ENCODE data around the gene TBCK. TPM values are rescaled to one million over a fixed set of nuclear protein-coding genes. Genes with fewer than 3 reads are reported as not detected.

Gene TBCK
- total RNA-seq, 1 donor from 2014 or later = 47.6 TPM

- Mint-ChIP-seq H3K4me1 (no peaks in the 10 kb centered on the region), H3K9me3 (no peaks in the 10 kb centered on the region), H3K4me3 (no peak overlapping the region), H3K36me3 (ENCODE audit: low read depth) (no peaks in the 10 kb centered on the region), H3K27me3 (ENCODE audit: low read depth) (no peaks in the 10 kb centered on the region), H3K27ac (ENCODE audit: unreplicated experiment) (no peak overlapping the region)
- TF ChIP-seq, protein P1, sequence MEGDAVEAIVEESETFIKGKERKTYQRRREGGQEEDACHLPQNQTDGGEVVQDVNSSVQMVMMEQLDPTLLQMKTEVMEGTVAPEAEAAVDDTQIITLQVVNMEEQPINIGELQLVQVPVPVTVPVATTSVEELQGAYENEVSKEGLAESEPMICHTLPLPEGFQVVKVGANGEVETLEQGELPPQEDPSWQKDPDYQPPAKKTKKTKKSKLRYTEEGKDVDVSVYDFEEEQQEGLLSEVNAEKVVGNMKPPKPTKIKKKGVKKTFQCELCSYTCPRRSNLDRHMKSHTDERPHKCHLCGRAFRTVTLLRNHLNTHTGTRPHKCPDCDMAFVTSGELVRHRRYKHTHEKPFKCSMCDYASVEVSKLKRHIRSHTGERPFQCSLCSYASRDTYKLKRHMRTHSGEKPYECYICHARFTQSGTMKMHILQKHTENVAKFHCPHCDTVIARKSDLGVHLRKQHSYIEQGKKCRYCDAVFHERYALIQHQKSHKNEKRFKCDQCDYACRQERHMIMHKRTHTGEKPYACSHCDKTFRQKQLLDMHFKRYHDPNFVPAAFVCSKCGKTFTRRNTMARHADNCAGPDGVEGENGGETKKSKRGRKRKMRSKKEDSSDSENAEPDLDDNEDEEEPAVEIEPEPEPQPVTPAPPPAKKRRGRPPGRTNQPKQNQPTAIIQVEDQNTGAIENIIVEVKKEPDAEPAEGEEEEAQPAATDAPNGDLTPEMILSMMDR (conservative IDR thresholded peaks at IDR 0.05) = no peak
- DNase-seq (ENCODE audit: low read depth, low spot score) = no peak
These were observed 62.5 kb downstream of the TBCK start for GRCh38 chr4:106253364-106254129.

- Mint-ChIP-seq H3K27ac (ENCODE audit: unreplicated experiment) (no peak overlapping the region), H3K27me3 (ENCODE audit: low read depth) (no peaks in the 10 kb centered on the region), H3K9me3 (no peaks in the 10 kb centered on the region), H3K36me3 (ENCODE audit: low read depth) (peaks cover 4% of the 10 kb centered on the region), H3K4me1 (no peaks in the 10 kb centered on the region), H3K4me3 (no peak overlapping the region)
- no peak for DNase-seq (ENCODE audit: low read depth, low spot score)
- TF ChIP-seq, protein P1 (conservative IDR thresholded peaks at IDR 0.05) = no peak
These were observed 68.4 kb downstream of the TBCK start for GRCh38 chr4:106247600-106247999.

- Mint-ChIP-seq H3K36me3 (ENCODE audit: low read depth) (peaks cover 4% of the 10 kb centered on the region), H3K4me3 (no peak overlapping the region), H3K27me3 (ENCODE audit: low read depth) (no peaks in the 10 kb centered on the region), H3K27ac (ENCODE audit: unreplicated experiment) (no peak overlapping the region), H3K4me1 (no peaks in the 10 kb centered on the region), H3K9me3 (no peaks in the 10 kb centered on the region)
- no peak for DNase-seq (ENCODE audit: low read depth, low spot score)
- TF ChIP-seq, protein P1 (conservative IDR thresholded peaks at IDR 0.05) = no peak
These were observed 69.6 kb downstream of the TBCK start for GRCh38 chr4:106246441-106246840.

- no peaks in the 10 kb centered on the region for H3K4me1 Mint-ChIP-seq
- H3K4me3 Mint-ChIP-seq = no peak overlapping the region
- H3K9me3 Mint-ChIP-seq = no peaks in the 10 kb centered on the region
- TF ChIP-seq, protein P1 (conservative IDR thresholded peaks at IDR 0.05) = no peak
- no peak for DNase-seq (ENCODE audit: low read depth, low spot score)
- no peaks in the 10 kb centered on the region for H3K27me3 Mint-ChIP-seq (ENCODE audit: low read depth)
- H3K27ac Mint-ChIP-seq (ENCODE audit: unreplicated experiment) = no peak overlapping the region
- H3K36me3 Mint-ChIP-seq (ENCODE audit: low read depth) = peaks cover 4% of the 10 kb centered on the region
These were observed 70.8 kb downstream of the TBCK start for GRCh38 chr4:106245176-106245575.

GRCh38 chr4:106240699-106241098 lies 75.3 kb downstream of the TBCK start:
- no peak for DNase-seq (ENCODE audit: low read depth, low spot score)
- H3K27me3 Mint-ChIP-seq (ENCODE audit: low read depth) = no peaks in the 10 kb centered on the region
- H3K4me3 Mint-ChIP-seq = no peak overlapping the region
- no peak overlapping the region for H3K27ac Mint-ChIP-seq (ENCODE audit: unreplicated experiment)
- peaks cover 4% of the 10 kb centered on the region for H3K36me3 Mint-ChIP-seq (ENCODE audit: low read depth)
- H3K4me1 Mint-ChIP-seq = no peaks in the 10 kb centered on the region
- H3K9me3 Mint-ChIP-seq = no peaks in the 10 kb centered on the region
- TF ChIP-seq, protein P1 (conservative IDR thresholded peaks at IDR 0.05) = no peak

All from neural crest cell (in vitro differentiated cells).